Body of pancreas (tissue), 4 donors: ENCODE measurements around the gene TNFRSF11A.

Experiments
- CTCF ChIP-seq, 7 experiments: fragments of 450-650 bp in 4 of 7; fragments of 200-600 bp in 3 of 7; sonication (generic) in 3 of 7; IDR thresholded peaks; one replicate each; pipeline ENCODE4 v1.5.1; 2016 to 2019; ENCODE audit warnings: antibody characterized with exemption in 7 of 7
- POLR2A ChIP-seq, 3 donors: fragments of 450-650 bp; IDR thresholded peaks; one replicate each; pipeline ENCODE4 v1.6.1; 2016; ENCODE audit warnings: antibody characterized with exemption in 3 of 3, mild to moderate bottlenecking in 2 of 3

GRCh38 chr18:62386601-62387000 lies 61.5 kb downstream of the TNFRSF11A start:
- TF ChIP-seq CTCF (IDR thresholded peaks at IDR 0.05) (no peak), POLR2A (IDR thresholded peaks at IDR 0.05) (no peak)
